ENCODE measurements around the gene FRMD1.

DNA sequence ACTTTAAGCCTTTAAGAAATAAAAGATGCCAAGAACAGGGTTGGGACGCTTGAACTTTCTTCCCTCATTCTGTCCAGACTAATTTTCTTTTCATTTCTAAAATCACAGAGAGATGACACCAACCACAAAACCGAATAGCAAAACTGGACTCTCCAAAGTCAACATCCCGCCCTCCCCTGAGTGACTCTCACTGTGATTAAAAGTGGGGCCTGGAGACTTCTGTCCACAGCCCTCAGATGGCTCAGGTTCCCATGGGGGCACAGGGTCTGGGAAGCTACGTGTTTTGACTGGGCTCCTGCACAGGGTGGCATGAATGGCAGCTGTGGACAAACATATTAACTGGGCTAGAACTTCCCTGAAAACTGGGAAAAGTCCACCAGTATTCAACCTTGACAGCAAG is 6.3 kb downstream of the FRMD1 start:
- TF ChIP-seq CTCF (IDR thresholded peaks at IDR 0.05) (no peak), POLR2AphosphoS5 (IDR thresholded peaks at IDR 0.05) (no peak), POLR2A (IDR thresholded peaks at IDR 0.05) (no peak)
